ENCODE results near the gene CNTFR.
A peak's percentile ranks its signal among the peaks of the same experiment; 100 is the strongest.

The CNTFR gene

DNA sequence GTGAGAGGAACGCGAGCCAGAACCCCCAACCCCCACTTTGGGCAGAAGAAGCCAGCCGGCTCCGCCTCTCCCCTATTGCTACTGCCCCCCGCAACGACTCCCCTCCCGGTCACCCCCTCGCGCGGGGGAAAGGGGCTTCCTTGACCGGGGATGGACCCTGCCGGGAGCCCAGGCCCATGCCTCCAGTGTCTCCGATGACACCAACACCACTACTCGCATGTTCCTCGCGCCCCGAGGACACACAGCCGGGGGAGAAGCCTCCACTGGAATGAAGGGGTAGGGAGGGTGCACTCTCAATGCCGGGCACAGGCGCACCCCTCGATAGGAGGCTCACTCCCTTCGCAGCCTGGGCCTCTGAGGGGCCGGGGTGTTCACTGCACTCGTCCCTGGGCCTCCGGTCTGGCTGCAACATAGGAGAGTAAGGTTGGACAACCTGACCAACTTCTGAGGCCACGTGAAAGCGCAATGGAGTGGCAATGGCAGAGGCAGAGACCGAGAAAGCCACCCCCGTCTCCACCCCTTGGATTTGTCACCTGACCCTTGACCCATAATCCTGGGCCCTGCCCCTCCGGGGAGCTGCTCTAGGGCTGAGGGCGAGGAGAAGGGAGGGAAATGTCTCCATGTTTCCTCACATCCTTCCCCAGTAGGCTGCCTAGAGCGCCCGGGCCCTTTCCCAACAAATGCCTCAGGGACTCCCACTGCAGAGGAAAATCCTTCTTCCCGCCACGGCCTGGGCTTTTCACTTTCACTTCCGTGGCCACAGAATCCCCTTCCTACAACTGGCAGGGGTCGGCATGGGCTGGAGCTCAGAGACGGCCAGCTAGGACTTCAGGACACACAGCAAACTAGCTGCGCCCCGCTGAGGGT lies 1.1 kb upstream of the CNTFR start:
- no peak for DNase-seq

DNA sequence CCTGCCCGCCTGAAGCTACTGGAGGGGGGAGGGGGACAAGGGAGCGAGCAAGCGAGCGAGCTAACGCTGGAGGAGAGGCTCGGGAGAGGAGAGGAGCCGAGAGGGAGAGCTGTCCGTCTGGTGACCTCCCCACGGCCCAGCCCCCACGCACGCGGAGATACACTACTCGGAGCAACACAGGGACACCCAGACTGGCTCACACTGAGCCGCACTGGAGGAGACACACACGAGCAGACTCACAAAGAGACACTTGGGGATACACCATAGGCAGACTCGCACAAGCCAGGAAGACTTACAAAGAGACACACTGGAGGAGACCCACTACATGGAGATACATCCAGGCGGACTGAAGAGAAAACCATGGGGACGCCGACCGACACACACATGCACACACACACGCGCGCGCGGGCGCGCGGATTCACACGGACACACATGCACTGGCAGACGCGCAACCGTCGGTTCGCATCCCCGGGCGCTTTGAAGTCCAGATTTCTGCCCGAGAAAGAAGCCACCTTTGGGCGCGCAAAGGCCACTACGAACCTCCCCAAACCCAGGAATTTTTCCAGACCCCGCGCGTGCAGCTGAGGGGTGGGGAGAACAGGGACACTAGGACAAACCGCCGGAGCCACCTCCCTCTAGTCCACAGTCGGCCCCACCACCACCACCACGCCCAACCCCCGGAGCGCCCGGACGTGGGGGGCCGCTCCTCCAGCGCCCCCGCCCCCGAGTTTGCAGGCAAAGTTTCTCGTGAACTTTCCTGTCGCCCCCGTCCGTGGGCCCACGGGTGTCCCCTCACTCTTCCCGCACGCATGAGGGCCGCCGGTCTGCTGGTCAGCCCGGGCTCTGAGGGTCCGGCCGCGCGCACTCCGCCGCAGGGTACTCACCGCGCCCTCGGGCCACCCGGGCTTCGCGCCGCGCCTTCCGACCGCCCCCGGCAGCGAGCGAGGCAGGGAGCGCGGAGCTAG lies 571 bp downstream of the CNTFR start:
- DNase-seq: no peak

DNA sequence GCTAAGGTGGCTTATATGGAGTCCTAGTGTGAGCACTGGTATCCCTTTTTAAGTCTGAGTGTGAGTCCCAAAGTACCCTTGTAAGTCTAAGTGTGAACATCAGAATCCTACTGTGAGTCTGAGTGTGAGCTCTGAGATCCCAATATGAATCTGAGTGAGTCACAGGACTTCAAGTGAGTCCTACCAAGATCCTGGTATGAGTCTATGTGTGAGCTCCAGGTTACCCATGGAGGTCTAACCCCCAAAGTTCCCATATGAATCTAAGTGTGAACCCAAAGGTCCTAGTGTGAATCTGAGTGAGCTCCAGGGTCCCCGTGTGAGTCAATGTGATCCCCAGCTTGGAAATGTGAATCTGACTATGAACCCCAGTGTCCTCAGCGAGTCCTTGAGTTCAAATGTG lies 2.3 kb downstream of the CNTFR start:
- DNase-seq: no peak

DNA sequence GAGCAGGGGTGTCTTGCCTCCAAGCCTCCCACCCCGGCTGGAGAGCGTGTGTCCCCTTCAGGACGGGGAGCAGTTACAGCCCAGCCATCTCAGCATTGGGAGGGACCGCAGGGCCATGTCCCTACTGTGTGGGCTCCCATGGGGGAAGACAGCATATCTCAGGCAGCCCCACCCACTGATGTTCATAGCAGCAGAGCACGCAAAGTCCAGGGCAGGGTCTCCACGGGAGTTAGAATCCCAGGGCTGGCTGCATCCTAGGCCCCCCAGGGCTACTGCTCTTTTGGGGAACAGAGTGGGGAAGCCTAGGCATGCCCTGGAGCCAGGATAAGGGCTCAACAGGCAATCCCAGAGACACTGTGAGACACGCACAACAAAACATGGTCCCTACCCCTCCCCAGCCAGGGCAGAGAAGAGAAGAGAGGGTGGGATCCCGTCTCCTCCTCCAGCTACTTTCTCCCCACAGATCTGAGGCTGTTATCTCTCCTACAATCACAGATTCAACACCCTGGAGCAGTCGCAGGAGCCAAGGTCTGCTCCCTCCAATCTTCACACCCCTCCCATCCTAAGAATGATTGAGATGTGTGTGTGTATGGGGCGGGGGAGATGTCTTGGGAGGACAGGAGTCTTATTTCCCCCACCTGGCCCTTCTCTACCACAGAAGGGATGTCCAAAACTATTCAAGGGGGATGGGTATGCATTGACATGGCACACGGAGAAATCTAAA lies 3.4 kb downstream of the CNTFR start:
- DNase-seq: no peak

DNA sequence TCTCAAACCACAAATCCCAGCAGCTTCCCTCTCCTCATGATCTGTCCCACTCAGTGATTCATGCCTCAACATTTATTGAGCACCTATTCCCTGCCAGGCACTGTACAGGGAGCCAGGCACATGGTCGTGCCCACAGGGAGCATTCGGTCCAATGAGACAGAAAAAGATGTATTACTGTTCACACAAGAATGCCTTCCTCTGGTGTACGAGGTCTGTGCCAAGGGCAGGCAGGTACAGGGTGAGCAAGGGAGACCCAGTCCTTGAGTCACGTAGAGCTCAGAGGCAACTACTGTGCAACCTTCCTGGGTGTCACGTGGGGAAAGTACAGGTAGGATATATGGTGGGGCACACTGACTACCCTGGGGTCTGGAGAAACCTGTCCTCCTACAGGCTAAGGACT lies 4.6 kb downstream of the CNTFR start:
- no peak for DNase-seq

DNA sequence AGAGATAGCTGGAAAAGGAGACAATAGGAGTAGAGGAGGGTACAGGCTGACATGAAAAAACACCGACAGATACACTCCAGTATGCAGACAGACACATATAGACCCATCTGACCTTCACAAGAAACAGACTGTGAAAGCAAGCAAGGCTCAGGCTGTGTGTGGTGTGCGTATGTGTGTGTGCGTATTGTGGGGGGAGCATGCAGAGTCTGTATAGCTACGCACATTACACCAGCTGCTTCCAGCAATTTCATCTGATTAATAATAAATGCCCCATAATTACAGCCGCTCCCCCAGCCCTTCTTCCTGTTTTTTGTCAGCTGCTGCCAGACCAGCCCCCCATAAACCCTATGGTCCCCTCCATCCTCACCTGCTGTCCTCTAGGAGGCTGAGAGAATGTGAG lies 6.7 kb downstream of the CNTFR start:
- no peak for DNase-seq

DNA sequence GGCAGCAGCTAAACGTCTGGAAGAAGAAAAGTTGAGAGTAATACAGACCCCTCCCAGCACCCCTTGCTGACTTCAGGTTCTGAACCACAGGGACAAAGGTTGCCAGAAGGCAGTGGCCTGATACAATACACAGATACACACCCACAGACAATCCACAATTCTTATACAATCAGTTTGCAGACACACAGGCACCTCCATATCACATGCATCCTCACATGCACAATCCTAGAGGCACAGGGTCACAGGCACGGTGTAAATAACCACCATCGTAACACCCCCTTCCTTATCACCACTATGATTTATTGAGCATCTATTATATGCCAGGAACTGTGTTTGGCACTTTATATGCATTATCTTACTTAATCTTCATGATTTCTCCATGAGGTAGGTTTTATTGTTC lies 8.2 kb downstream of the CNTFR start:
- DNase-seq: no peak

DNA sequence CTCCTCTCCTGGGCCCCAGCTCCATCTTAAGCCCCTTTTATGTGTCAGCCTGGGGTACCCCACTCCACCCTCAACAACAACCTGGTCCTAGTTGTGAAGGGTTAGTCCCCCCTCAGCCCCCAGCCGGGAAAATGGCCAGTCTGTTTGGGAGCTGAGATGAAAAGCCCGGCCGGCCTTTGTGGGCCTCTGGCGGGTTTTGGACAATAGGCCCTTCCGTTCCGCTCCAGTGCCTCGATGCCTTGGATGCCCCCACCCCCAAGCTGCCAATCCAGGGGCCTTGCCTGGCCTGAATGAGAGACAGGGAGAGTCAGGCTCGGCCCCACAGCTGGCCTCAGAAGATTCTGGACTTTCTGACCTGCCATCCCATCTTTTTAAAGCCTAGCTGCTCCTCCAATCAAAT lies 9.2 kb downstream of the CNTFR start:
- no peak for DNase-seq

DNA sequence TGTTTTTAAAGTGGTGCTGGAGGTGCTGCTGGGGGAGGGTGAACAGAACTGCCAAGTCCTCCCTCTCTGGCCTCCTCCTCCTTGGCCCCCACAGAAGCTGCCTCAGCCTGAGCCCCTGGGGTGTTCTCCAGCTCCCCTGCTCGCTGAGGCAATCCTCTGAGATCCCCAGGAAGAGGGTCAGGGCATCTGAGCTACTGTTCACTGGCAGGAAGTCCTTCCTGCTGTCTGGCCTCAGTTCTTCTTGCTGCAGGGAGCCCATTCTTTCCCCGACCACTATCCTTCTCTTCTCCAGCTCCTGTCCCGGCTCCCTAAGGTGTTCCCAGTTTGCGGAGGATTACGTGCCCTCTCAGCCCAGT lies 9.7 kb downstream of the CNTFR start:
- no peak for DNase-seq

DNA sequence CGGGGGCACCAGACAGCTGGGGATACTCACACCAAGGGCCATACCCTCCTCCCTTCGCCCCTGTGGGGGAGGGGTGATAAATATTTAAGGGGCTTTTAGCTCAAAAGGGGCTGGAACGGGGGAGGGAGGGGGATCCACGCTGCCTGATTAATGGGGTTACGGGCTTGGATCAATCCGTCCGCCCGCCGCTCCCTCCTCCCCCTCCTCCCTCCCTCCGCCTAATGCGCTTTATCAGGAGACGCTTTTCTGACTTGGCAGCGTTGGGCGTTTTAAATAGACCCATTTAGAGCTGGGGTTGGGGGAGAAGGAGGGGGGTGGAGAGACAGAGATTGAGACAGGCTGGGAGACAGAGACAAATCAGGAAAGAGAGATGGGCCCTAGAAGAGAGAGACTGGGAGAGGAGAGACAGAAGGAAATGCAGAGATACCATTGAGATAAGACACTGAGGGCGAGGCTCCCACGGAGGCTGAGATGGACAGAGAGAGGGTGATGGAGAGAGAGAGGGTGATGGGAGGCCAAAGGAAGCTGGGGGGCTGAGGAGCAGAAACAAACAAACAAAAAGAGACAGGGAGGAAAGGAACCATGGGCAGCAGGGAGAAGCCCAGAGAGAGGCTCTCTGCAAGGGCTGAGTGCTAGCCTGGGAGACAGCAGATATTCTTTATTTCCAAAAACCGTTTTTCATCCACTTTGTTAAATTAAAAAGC lies 10.3 kb downstream of the CNTFR start:
- peak; percentile 20 for DNase-seq

DNA sequence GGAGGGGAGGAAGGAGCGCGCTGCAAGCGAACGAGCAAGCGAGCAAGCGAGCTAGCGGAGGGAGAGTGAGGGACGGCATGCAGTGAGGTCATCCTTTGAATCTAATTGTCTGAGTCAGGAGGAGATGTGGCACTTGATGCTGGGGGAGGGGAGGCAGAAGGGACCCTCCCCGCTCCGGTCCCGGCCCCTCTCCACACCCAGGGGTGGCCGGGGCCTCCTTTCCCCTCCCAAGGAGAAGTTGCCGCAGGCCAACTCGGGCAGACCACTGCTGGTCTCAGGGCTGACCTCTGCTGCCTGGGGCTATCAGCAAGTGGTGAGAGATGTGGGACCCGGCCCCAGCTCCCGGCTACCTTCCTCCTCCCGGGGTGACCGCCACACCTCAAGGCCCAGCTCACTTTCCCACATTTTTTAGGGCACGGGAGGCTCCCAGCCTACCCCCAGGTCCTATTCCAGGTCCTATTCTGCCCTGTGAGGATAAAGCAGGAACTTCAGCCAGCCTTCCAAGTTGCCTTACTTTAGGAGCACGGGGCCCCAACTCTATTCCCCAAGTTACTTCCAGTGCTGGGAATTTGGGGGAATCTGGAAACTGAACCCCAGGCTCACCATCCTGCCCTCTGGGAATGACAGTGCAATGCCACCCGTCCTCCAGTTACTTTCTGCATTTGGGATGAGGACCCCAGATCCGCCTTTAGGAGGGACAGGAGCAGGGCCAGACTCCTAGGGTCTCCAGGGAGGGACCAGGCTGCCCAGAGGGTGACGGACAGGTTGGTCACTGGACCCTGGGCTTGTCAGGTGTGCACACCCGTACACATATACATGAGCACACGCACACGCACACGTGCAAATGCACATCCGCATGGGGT lies 11.1 kb downstream of the CNTFR start:
- no peak for DNase-seq

DNA sequence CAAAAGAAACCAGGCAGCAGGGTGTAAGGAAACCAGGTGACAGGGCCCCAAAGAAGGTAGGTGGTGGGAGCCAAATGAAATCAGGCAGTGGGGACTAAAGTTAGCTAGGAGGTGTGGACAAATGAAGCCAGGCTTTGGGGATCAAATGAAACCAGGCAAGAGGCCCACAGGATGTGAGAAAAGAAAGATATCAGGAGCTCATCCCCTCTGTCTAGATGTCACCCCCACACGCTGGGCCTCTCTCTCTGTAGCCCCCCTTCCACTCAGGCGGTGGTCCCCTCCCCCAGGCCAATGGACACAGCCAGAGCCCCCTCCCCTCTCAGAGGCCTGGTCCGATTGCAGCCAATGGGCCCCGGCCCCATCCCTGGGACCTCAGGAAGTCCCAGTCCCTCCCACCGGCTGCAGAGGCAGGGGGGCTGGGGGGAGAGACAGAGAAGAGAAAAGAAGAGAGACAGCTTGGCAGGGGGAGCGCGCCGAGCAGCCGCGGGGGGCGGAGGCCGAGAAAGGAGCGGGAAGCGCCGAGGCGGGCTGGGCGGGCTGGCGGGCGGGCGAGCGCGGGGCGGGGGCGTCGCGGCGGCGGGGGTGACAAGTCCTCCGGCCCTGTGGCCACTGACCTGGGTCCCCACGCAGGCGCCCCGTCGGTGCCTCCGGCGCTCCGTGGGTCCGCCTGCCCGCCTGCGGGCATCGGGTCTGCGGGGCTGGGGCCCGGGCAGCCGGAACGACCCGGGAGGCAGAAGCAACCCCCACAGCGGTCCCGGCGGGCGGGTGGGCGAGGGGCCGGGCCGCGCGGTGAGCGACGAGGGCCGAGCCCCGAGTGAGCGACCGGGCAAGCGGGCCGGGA lies 11.9 kb downstream of the CNTFR start:
- peak; percentile 14 for DNase-seq

DNA sequence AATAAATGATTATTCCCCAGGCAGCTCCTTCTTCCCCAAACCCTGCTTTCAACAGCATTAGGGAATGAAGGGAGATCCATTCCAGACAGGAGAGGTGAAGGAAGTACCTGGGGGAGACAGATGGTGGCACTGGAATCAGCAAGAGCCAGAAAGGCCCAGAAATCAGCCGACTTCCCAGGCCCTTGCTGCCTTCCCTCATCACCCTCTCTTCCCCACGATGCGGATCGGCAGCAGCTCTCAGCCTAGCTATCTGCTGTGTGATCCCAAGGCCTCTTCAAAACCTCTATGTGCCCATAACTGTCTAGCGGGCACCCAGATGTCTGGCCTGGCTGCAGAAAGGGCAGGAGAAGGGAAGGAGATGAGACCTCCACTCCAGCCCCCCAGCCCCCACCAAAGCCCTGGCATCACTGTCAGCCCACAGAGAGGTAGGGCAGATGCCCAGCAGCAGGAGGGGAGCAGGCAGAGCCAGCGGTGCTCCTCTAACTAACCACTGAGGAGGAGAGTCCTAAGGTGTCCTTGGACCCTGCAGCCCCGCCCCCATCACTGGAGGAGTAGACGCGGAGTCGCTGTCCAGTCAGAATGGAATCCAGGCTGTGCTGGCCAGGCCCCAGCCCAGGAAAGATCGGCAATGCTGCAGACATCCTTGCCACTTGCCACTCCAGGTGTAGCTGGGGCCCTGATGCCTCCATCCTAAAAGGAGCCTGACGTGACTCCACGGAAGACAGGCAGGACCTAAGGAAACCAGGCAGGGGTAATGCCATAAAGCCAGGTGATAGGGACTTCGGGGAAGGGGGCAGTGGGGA lies 12.7 kb downstream of the CNTFR start:
- DNase-seq: peak; percentile 15

DNA sequence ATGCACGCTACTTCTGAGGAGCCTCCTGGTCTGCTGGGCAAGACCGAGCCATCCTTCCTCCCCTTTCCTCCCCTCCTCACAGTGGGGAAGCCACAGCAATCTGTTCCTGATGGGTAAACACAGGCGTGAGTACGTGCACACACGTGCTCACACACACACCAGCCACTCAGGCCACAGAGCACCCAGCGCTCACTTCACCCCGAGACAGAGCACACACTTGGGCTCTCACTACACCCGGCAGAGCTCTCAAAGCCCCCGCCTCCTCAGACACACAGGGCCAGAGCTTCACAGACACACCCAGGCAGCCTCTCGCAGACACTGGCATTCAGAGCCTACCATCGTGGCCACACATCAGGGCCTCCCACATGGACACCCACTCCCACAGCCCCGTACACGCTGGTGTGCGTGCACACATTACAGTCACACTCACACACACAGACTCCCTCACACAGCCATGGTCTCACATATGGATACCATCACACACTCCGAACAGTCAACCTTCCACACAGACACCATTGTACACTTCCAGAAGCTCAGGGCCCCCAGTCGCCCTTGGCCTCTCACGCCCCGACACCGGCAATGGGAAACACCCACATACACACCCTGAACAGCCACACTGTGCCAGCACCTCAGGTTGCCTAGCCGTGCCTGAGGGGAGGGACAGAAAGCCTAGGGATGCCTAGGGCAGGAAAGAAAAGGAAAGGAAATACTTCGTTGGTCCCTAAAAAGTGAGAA lies 13.5 kb downstream of the CNTFR start:
- no peak for DNase-seq

DNA sequence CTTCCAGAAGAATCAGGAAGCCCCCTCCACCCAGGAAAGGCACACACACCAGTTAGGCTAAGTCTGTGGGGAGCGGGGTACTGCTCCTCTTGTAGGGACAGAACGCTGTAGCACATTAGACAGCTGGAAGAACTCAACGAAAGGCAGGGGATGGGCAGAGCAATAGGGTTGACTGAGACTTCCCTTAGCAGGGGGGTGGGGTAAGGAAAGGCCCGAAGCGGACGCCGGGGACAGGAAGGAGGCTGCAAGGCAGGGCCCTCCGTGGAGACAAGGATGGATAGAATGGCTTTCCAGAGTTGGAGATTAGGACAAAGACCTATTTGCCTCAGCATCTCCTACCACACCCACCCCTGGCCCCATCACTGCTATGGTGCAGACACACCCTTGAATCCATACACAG lies 14.3 kb downstream of the CNTFR start:
- DNase-seq: no peak

DNA sequence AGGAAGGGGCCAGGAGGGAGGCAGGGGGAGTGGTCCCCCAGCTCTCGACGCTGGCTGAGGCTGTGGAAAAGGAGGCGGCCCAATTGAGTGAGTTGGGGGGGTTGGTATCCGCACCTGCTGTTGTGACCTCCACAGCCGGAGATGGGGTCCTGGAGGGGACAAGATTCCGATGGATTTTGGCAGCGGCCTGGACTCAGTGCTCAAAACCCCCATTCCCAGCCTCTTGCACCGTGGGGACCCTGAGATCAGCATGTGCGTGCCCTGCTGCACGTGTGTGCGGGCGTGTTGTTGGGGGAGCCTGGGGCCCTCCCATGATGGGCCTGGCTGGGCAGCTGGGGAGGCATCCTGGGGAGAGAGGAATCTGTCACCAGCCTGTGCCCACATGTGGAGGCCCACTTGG lies 15.0 kb downstream of the CNTFR start:
- no peak for DNase-seq

DNA sequence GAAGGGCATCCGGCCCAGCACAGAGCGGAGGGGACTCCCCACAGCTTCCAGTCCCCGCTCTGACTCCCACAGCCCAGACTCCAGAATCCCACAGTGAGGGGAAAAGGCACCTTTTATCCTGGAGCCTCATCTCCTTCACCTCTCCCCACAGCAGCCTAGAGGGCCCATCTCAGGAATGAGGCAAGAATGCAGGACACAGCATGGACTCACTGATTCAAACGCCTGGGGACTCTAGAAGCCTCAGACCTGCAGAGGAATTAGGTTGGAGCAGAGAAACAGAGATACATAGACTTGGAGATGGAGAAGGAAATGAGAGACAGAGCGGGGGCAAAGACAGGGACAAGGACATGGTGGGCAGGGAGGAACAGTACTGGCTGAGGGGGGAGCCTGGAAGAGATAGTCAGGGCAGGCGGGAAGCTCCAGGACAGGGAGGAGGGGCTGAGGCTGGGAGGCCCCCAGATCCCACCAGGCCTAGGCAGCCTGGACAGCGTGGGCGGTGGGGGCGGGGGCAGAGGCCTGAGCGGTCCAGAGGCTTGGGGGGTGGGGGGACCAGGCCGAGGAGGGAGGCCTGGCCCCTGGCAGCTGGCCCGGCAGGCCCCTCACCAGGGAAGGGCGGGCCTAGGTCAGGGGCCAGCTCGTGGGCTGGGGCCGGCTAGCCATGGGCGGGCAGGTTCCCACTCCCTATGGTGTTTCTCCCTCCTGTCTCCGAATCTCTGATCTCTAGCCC lies 15.8 kb downstream of the CNTFR start:
- no peak for DNase-seq

DNA sequence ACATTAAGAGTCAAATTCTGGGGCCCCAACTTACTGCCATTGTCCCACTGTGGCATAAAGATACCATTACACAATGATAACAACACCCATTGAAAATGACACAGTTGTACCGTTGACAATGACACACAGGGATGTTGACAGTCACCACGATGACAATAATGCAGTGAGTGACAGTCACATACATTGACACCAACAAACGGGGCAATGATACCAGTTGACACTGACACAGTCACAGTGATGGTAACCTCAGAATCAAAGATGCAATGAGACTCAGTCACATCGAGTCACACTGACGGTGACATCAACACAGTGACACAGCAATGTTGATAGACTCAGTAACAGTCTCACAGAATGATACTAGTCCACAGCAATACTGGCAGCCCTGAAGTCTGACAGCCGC lies 16.9 kb downstream of the CNTFR start:
- no peak for DNase-seq
